Stimulated activated CD4-positive, alpha-beta T cell treated with anti-CD3 and anti-CD28 coated beads, TNF-alpha, amount 100 ng/mL, for 4 hours (primary cell): ENCODE data around the gene HECW1.
A peak's percentile ranks its signal among the peaks of the same experiment; 100 is the strongest.
"Not testable (repeated sequence)": the region's sequence is repeated elsewhere in the genome, so short reads cannot be mapped to it uniquely, and the experiment has no call there.

Experiments
- DNase-seq, 3 experiments: peaks; one replicate each; pipeline ENCODE4 v3.0.0-alpha.2; 2020; ENCODE audit warnings: low read depth in 3 of 3

The HECW1 gene

DNA sequence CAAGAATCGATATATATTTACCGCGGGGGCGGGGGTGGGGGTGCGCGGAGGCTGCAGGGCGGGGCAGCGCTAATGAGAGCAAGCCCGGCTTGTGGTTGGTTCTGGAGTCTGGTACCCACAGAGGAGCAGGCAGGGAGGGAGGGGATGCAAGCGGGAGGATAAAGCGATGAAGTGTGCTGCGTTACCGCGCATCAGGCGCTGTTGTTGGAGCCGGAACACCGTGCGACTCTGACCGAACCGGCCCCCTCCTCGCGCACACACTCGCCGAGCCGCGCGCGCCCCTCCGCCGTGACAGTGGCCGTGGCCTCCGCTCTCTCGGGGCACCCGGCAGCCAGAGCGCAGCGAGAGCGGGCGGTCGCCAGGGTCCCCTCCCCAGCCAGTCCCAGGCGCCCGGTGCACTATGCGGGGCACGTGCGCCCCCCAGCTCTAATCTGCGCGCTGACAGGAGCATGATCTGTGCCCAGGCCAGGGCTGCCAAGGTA is at the start of gene HECW1:
Gene HECW1 (plus strand): TSS at position 189 of the 482 bp plus-strand sequence. CDS start 131,259 bp downstream, outside the sequence.
- DNase-seq, result no peak

DNA sequence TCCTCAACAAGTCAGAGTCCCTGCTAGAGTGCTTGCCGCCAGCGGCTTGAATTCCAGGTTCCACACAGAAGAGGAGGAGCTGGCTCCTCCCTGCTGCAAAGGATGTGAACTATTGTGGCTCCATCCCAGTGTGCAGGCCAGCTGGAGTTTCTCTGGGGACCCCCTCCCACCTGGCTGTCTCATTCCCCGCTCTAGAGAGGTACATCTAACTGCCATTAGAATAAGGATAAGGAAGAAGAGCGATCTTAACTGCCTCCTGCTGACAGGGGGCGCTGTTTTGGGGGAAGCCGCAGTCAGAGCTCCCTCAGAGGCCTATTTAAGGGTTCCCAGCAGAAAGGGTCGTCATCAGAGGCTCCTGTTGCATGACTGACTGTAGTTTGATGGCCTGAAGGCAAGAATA is 40.8 kb upstream of the HECW1 start:
- DNase-seq, result no peak

DNA sequence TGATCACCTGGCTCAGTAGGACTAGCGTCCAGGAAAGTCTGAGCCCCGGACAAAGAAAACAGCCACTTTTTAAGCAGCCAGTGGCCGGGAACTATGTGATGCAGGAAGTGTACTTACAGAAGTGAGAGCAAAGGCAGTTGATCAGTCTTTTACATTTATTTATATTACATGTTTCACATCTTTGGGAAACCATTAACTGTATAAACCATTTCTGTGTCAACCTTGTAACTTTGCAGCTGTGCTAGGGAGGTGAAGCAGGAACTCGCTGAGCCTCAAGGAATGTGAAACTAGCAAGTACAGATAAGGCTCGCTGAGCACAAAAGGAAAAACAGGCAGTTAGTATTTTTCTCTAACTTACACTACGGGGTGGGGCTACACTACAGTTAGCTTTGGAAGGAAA is 39.9 kb upstream of the HECW1 start:
- DNase-seq, result no peak

DNA sequence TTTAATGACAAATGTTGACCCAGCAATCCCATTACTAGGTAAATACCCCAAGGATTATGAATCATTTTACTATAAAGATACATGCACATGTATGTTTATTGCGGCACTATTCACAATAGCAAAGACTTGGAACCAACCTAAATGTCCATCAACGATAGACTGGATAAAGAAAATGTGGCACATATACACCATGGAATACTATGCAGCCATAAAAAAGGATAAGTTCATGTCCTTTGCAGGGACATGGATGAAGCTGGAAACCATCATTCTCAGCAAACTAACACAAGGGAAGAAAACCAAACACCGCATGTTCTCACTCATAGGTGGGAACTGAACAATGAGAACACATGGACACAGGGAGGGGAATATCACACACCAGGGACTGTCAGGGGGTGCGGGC is 38.6 kb upstream of the HECW1 start:
- not testable (repeated sequence) for DNase-seq

DNA sequence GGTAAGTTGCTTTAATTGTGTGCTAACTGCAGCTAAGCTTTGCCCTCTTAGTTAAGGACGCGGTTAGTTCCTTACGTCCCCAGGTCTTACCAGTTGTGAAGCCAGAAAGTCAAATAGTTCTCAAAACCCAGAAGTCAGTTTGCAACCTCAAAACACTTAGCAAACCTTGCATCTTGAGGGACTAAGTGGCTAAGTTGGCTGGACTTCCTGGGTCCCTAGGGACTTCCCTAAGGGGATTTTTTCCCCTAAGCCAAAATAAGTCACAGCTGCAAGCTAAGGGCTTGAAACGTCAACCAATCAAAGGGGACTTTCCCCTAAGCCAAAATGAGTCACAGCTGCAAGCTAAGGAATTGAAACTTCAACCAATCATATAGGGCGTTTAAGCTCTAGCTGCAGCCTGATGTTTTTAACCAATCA is 36.2 kb upstream of the HECW1 start:
- DNase-seq, result no peak

DNA sequence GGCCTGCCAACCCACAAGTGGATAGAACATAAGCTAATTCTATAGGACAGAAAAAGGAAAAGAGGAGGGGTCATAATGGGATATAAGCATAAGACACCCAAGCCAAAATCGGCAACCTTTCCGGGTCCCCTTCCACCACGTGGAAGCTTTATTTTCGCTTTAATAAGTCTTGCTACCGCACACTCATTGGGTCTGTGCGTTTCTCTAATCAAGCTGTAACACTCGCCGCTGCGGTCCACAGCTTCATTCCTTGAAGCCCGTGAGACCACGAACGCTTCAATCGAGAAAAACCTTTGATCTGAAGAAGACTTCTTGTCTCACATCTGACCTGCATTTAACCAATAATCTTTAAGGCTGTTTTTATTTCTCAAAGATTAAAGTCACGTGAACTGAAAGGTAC is 35.8 kb upstream of the HECW1 start:
- no peak for DNase-seq

DNA sequence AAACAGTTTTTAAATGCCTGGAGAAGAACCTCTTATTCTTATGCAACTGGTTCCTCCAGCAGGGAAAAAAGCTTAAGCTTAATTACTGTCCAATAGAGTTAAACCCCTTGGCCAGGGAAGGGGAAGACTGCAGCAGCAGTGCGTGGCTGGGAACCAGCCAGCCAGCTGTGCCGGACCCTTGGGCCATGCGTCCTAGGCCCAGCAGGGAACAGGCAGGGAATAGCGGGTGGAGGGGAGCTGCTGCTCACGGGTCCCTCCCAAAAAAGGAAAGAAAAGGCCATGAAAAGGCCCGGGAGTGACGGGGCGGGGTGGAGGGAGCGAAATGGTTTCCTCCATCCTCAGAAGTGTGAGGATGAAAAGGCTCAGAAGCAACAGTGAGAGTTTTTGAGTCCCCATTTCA is 35.2 kb upstream of the HECW1 start:
- DNase-seq, result no peak

DNA sequence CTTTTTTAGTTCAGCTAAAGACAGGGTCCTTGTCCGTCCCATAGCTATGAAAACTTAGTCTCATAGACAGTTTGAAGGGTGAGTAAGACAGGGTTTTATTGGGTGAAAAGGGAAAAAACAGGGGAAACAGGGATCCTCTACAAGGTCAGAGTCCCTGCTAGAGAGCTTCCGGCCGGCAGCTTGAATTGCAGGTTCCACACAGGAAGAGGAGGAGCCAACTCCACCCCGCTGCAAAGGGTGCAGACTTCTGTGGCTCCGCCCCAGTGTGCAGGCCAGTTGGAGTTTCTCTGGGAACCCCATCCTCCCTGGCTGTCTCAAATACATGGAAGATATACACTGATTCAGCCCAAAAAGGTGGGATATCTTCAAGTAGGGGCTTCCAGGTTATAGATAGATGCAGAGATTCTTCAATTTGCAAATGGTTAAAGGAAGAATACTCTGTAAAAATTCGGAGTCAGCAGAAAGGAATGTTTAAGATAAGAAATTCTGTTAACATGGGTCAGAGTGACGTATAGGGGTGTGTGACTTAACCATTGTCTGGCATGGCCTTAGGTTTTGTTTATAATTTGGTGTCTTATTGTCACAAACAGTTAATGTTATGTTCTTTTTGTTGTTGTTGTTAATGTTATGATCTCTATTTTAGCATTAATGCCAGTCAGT is 34.6 kb upstream of the HECW1 start:
- no peak for DNase-seq

DNA sequence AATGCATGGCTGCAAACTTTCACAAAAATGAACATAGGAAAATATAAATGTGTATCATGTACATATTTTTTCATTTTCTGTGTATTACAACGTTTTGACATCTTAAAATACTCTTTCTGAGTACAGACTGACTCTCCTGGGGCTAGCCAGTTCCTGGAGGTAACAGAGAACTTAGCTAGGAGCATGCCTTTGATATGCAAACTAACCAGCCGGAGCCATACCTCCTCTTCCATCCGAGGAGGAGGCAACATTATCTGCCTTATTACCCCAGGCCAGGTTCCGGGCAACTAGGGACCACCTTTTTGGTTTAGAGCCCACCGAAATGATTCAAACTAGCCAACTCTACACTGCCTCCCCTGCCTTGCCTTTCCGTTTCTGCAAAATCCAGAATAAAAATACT is 33.7 kb upstream of the HECW1 start:
- no peak for DNase-seq

DNA sequence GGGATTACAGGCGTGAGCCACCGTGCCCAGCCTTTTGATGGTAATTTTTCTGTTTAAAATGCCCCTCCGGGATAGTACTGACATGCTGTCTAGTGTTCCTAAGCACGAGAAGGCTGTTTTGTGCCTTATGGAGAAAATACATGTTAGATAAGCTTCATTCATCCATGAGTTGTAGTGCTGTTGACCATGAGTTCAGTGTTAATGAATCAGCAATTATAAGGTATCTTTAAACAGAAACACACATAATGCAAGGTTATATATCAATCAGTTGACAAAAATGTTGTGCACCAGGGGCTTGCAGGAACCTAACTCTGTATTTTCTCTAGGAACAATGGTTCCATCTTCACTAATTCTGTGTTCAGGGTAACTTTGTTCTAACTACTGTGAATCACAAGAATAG is 30.8 kb upstream of the HECW1 start:
- DNase-seq, result no peak

DNA sequence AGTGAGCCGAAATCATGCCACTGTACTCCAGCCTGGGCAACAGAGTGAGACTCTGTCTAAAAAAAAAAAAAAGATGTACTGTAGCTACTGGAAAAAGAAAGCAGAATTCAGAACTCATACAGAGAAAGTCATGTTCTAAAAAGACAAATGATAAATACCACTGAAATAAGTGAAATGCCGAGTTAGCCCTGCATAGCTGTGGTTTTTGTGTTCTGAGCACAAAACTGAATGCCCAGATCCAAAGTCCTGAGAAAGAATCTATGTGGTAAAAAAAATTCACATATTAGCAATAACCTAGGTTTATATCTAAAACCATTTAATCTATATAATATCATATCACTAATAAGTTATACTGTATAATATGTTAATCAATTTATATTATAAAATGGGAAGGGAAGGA is 29.3 kb upstream of the HECW1 start:
- no peak for DNase-seq

DNA sequence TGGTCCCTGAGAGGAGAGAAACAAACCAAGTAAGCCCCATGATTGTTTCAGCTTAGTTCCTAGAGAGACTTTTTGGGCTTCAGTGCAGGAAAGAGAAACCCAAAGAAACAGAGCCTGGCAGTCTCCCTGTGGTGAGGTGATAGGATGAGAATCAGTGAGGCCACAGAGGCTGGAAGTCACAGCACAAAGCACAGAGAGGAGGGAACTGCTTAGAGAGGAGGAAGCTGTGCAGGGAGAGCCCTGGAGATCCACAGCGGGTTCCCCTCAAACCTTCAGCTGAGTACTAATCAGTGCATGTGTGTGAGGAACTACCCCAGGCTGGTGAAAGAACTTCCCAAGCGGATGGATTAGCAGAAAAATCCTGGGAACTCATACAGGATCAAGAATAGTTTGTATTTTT is 27.4 kb upstream of the HECW1 start:
- DNase-seq, result no peak

DNA sequence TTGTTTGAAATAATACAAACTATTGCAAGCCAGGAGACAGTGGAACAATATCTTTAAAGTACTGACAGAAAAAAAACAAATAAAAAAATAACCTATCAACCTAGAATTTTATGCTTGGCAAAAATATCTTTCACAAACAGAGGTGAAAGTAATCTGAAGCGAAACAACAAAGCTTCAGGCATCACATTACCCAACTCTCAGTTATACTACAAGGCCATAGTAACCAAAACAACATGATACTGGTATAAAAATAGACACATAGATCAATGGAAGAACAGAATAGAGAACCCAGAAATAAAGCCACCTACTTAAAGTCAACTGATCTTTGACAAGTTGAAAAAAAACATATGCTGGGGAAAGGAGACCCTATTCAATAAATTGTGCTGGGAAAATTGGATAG is 26.5 kb upstream of the HECW1 start:
- no peak for DNase-seq

DNA sequence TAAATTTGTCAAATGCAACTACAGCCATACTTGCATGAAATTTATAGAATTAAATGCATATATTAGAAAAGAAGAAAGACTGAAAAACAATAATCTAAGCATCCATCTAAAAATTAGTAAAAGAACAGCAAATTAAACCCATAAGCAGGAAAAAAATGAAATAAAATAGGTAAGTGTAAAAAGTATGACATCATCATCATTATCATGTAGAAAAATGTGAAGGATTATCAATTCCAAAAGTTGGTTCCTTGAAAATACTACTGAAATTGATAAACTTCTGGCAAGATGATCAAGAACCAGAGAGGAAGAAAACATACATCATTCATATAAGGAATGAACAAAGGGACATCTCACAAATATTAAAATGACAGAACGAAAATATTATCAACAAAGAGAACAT is 19.6 kb upstream of the HECW1 start:
- DNase-seq, result no peak

DNA sequence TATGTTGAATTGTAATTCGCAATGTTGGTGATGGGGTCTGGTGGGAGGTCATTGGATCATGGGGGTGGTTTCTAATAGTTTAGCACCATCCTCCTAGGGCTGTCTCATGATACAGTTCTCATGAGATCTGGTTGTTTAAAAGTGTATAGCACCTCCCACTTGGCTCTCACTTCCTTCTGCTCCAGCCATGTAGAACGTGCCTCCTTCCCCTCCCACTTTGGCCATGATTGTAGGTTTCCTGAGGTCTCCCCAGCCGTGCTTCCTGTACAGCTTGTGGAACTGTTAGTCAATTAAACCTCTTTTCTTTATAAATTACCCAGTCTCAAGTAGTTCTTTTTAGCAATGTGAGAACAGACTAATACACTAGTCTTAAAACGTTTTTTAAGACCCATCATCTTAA is 15.6 kb upstream of the HECW1 start:
- DNase-seq, result no peak

DNA sequence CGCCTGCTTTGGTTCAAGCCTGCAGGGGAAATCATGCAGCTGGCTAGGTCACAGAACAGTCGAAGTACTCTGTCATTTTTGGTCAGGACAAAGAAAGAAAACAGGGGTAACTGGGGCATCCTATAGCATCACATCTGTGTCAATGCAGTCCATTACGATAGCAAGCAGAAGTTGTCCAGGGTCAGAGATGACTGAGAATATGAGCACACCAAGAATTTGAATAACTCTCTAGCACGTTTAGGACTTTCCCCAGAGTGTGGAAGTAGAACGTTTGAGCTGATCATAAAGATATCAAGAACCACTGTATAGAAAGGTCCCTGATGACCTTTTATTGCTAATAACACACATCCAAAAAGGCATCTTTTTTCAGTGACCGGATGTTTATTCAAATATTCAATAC is 12.7 kb upstream of the HECW1 start:
- DNase-seq, result no peak

DNA sequence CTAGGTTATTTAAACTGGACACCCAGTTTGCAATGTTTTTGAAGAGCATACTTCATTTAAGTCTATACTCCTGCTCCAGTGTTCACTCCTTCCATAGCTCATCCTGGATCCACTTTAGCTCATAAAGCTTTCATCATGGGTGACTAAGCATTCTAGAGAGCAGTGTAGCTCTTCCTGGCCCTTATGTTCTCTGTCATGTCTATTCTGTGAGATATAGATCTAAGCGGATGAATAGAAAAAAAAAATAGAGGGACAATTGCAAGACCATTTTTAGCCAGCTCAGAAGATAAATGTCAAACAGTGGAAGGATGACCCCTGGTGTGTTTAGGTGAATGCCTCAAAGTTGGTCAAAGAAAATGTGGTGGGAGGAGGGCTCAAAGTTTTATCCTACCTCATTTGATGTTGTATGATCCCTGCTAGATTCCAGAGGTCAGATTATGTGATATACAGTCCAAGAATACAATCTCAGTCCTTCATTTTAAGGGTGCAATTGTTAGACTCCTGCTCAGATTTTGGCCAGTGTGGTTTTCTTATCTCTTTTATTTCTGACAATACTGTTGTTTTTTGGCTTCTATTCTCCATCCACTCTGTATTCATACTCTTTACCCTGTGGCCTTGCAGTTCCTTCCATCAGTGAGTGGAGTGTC is 7.5 kb upstream of the HECW1 start:
- no peak for DNase-seq

DNA sequence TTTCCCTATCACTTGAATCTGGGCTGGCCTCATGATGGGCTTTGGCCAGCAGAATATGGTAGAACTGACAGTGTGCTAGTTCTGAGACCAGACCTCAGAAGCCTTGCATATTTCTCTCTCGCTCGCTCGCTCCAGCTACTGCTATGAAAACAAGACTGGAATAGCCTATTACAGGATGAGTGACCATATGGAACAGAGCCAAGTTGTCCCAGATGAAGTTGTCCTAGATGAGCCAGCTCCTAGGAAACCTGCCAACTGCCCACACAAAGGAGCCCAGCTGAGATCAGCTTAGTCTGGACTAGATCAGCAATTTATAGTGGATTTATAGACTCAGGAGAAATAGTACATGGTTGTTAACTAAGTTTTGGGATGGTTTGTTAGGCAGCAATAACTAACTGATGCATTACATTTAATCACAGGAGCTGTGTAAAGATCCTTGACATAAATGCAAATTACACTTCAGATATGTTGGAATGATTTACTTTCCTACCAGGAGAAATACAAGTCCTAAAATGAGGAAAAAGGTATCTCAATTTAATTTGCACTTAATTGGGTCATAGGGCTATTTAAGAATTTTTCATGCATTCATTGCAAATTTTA is 6.8 kb upstream of the HECW1 start:
- no peak for DNase-seq

DNA sequence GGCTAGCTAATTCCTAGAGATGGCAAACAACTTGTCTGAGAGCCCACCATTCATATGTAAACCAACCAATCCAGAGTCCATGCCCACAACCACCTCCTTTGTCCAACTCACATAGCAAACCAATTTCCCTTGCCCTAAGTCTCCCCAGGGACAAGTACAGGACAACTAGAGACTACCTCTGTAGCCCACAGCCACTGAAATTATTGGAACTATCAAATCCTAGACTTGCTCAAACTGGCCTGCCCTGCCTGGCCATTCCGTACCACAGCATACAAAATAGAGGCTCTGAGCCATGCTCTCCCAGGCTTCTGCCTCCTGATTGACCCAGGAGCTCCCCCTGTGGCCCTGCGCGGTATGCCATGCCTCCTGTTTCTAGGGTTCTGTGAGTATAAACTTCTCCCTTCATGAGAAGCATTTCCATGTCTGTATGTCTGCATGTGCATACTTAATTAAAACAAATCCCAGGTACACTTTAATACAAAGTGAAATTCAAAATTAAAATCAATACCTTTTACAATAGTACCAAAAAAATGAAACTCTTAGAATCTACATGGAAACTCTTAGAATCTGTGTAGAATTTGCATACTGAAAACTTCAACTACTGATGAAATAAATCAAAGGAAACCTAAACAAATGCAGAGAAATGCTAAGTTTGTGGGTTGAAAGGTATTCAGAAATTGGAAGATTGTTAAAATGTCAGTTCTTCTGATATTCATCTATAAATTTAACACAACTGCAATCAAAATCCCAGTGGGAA is 4.0 kb upstream of the HECW1 start:
- DNase-seq, result peak in 2 of 3 experiments; percentile 9 to 23

DNA sequence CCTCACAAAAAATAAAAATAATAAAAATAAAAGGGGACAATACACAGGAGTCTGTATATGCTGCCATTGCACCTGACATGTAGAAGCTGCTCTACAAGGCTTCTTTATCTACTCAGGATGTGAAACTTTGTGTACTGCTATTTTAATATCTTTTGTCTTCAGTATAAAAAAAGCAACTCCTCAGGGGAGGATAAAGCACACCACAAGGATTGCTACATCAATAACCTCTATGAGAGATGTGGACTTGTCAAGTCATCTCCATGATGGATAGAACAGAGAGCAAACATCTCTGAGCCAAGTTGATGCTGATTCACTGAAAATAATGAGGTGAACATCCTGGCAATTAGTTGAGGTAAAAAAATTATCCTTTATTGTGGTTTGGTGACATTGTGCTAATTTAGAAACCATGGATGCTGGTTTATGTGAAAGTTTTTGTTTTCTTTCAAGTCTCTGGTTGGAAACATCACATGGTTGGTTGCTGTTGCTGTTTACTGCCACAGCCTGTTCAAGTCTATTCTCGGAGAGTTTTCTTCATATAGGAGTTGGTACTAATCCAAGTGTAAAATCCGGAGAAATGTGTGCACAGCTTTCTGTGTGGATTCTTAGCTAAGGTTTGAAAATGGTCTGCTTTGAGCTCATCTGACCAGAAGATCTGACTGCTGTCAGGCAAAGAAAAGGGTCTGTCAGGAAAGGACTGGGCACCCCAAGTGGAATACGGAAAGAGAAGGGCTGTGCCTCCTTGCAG is 1.5 kb upstream of the HECW1 start:
- no peak for DNase-seq

DNA sequence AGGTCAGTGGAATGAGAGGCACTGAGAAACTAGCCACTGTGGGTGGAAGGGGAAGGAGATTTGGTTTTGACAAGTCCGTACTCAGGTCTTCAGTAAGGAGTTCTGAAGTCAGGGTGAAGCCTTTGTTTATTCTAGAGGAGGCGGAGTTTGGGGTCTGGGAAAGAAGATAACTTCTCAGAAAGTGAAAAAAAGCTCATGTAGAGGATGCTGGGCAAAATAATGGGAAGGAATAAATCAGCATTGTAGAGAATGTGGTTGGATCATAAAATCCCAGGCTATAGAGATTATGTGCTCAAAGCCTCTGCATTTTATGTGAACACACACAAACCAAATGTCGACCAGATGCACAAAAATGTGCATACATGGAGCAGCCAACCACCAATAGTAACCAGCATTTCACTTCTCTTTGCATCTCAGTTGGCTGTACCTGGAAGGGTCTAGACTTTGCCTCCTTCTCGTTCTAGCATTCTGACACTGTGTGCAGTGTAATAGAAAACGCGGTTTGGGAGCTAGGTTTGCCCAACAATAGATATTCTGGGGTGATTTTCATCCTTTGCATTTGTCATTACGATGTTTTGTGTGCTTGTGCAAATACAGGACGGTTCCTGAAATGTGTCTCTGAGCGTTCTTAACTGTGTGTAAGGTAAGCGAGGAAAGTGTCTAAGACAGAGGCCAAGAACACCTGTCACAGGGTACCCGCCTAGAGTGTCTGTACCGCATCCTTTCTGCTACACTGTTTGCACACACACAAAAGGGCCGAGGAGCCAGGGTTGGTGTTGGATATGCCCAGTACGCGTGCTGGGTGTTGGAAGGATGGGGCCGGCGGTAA is 603 bp upstream of the HECW1 start:
- DNase-seq, result no peak
